ENCODE data around the gene PLCB4. TPM values are rescaled to one million over a fixed set of nuclear protein-coding genes. Genes with fewer than 3 reads are reported as not detected.

The PLCB4 gene
- total and polyA plus RNA-seq, 12 donors: 0.26 to 8.5 (median 2.8) TPM

GRCh38 chr20:9348316-9348715 lies 279.4 kb downstream of the PLCB4 start:
- no peaks in the 10 kb centered on the region for H3K9me3 ChIP-seq (replicated peaks in 1 of 3)
- H3K4me3 ChIP-seq: no peak overlapping the region
- H3K36me3 ChIP-seq (replicated peaks in 1 of 2): no peaks in the 10 kb centered on the region
- intact Hi-C loops (cut with DNase I): no loop called here
- TF ChIP-seq CTCF (IDR thresholded peaks at IDR 0.05) (no peak), POLR2A (IDR thresholded peaks at IDR 0.05) (no peak)
- no peak overlapping the region for H3K27ac ChIP-seq
- no peaks in the 10 kb centered on the region for H3K27me3 ChIP-seq
- peaks cover 0 to 6% of the 10 kb centered on the region in 2 donors for H3K4me1 ChIP-seq (replicated peaks in 1 of 2)
- 67 to 86% (median 76%) methylated on average over 3 of the region's 3 CpGs for WGBS, 4 donors
- no peak for DNase-seq

GRCh38 chr20:9348747-9349146 lies 279.9 kb downstream of the PLCB4 start:
- WGBS, 4 donors: 77 to 87% (median 82%) methylated on average over 2 of the region's 2 CpGs
- Histone ChIP-seq H3K9me3 (replicated peaks in 1 of 3) (no peaks in the 10 kb centered on the region), H3K4me3 (no peak overlapping the region), H3K27me3 (no peaks in the 10 kb centered on the region), H3K4me1 (replicated peaks in 1 of 2) (peaks cover 0 to 6% of the 10 kb centered on the region in 2 donors), H3K27ac (no peak overlapping the region), H3K36me3 (replicated peaks in 1 of 2) (no peaks in the 10 kb centered on the region)
- no peak for TF ChIP-seq POLR2A (IDR thresholded peaks at IDR 0.05)
- no peak for TF ChIP-seq CTCF (IDR thresholded peaks at IDR 0.05)
- DNase-seq: no peak
- intact Hi-C loops (cut with DNase I): no loop called here

- H3K4me3 ChIP-seq: no peak overlapping the region
- no peak for TF ChIP-seq CTCF (IDR thresholded peaks at IDR 0.05)
- TF ChIP-seq POLR2A (IDR thresholded peaks at IDR 0.05): no peak
- intact Hi-C loops (cut with DNase I): no loop called here
- 91 to 94% (median 94%) methylated on average over 4 of the region's 4 CpGs for WGBS, 4 donors
- no peaks in the 10 kb centered on the region for H3K36me3 ChIP-seq (replicated peaks in 1 of 2)
- H3K4me1 ChIP-seq (replicated peaks in 1 of 2): peaks cover 0 to under 1% of the 10 kb centered on the region in 2 donors
- no peaks in the 10 kb centered on the region for H3K9me3 ChIP-seq (replicated peaks in 1 of 3)
- no peaks in the 10 kb centered on the region for H3K27me3 ChIP-seq
- no peak for DNase-seq
- H3K27ac ChIP-seq: no peak overlapping the region
These were observed 280.4 kb downstream of the PLCB4 start for GRCh38 chr20:9349249-9349648.

GRCh38 chr20:9352739-9353138 lies 283.9 kb downstream of the PLCB4 start:
- intact Hi-C loops (cut with DNase I): no loop called here
- TF ChIP-seq POLR2A (IDR thresholded peaks at IDR 0.05) (no peak), CTCF (IDR thresholded peaks at IDR 0.05) (no peak)

More at GRCh38 chr20:9352739-9353138, 283.9 kb downstream of the PLCB4 start:
- Histone ChIP-seq H3K4me3 (no peak overlapping the region), H3K27me3 (no peaks in the 10 kb centered on the region), H3K36me3 (replicated peaks in 1 of 2) (no peaks in the 10 kb centered on the region), H3K9me3 (replicated peaks in 1 of 3) (no peaks in the 10 kb centered on the region), H3K27ac (no peak overlapping the region), H3K4me1 (replicated peaks in 1 of 2) (no peaks in the 10 kb centered on the region)
- DNase-seq: no peak

All from adrenal gland (tissue), 12 donors.